Breast epithelium (tissue), 4 donors: Measurements from ENCODE around the gene RASSF10. TPM values are rescaled to one million over a fixed set of nuclear protein-coding genes. Genes with fewer than 3 reads are reported as not detected.

ENCODE experiments used
- DNase-seq, 2 donors: peaks; one replicate each; pipeline ENCODE4 v3.0.0-alpha.2; 2019; ENCODE audit warnings: low spot score in 2 of 2
- H3K27ac ChIP-seq, 2 donors: fragments of 200-600 bp; sonication (generic) in 1 of 2; one replicate each; pipeline ENCODE4 v1.5.1; 2016 to 2019; ENCODE audit warnings: mild to moderate bottlenecking in 1 of 2
- H3K27me3 ChIP-seq, 2 donors: fragments of 200-600 bp; sonication (generic) in 1 of 2; one replicate each; pipeline versions ENCODE4 v1.5.1 to v1.6.0; 2017 to 2019; ENCODE audit warnings: control low read depth in 1 of 2, mild to moderate bottlenecking in 1 of 2
- H3K36me3 ChIP-seq: fragments of 200-600 bp; one replicate; pipeline ENCODE4 v1.5.1; 2019
- H3K4me1 ChIP-seq, 2 donors: fragments of 200-600 bp; sonication (generic); one replicate each; pipeline ENCODE4 v1.5.1; 2016 to 2019; ENCODE audit warnings: control low read depth in 1 of 2
- H3K4me3 ChIP-seq, 3 donors: fragments of 200-600 bp; sonication (generic); 1 replicate in 2 of 3; 2 replicates in 1 of 3; pipeline ENCODE4 v1.5.1; 2016 to 2019; ENCODE audit warnings: mild to moderate bottlenecking in 3 of 3, moderate library complexity in 2 of 3
- H3K9me3 ChIP-seq, 2 donors: fragments of 200-600 bp; sonication (generic) in 1 of 2; one replicate each; pipeline ENCODE4 v1.5.1; 2016 to 2019; ENCODE audit warnings: control low read depth in 1 of 2
- CTCF ChIP-seq, 3 donors: fragments of 450-650 bp; IDR thresholded peaks; one replicate each; pipeline ENCODE4 v1.5.1; 2016 to 2017; ENCODE audit warnings: antibody characterized with exemption in 3 of 3, mild to moderate bottlenecking in 3 of 3, moderate library complexity in 3 of 3
- POLR2A ChIP-seq: fragments of 450-650 bp; IDR thresholded peaks from one replicate; pipeline ENCODE4 v1.6.1; 2016; ENCODE audit warnings: antibody characterized with exemption, mild to moderate bottlenecking, moderate library complexity
- POLR2AphosphoS5 ChIP-seq, 3 donors: sonication (generic); formaldehyde crosslinking; IDR thresholded peaks; one replicate each; pipeline ENCODE4 v1.6.1; 2017; ENCODE audit warnings: antibody characterized with exemption in 3 of 3
- intact Hi-C: fragments of 100-400 bp; cut with DNase I; formaldehyde crosslinking; loops from one replicate; pipeline ENCODE4 v1.15.1; 2023; ENCODE audit warnings: low total_unique reads
- total RNA-seq, 3 donors: library from RNA; depleted of rRNA; stranded (reverse); fragments of >200 nt; gene quantifications; one replicate each; pipeline ENCODE4 v1.1.0, GENCODE V29; 2016

RASSF10 gene
- total RNA-seq, 3 donors from 2014 or later = 0.16 to 9.7 (median 3.9) TPM

DNA sequence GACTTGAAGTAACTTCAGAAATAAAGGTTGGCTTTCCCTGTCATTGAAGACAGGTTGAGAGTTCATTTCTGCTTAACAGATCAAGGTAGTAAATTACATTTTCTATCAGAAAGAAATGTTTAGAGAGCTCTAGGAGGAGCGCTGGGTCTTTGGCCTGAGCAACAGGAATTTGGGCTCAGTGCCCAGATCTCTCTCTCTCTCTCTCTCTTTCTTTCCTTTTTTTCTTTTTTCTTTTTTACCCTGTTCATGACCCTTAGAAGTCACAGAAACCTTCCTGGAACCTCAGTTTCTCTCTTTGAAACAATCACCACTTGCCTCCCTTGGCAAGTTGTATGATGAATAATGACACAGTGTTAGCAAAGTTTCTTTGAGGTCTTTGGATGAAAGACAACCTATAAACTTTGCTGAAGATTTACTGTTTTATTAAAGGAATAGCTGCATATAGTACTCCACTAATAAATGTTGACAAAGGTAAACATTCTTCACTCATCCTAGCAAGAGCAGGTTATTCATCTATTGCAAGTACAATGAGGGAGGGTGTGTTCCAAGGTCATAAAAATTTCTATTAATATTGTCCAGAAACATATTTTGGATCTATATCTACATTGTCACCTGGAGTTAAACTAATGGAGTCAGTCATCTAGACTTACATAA lies 35.5 kb upstream of the RASSF10 start:
- TF ChIP-seq POLR2A (no peak), POLR2AphosphoS5 (IDR thresholded peaks at IDR 0.05) (no peak), CTCF (IDR thresholded peaks at IDR 0.05) (no peak)
- Histone ChIP-seq H3K27ac (no peak overlapping the region), H3K4me1 (no peaks in the 10 kb centered on the region), H3K27me3 (no peaks in the 10 kb centered on the region), H3K36me3 (no peaks in the 10 kb centered on the region), H3K9me3 (no peaks in the 10 kb centered on the region), H3K4me3 (no peak overlapping the region)
- intact Hi-C loops = no loop called here
- no peak for DNase-seq

DNA sequence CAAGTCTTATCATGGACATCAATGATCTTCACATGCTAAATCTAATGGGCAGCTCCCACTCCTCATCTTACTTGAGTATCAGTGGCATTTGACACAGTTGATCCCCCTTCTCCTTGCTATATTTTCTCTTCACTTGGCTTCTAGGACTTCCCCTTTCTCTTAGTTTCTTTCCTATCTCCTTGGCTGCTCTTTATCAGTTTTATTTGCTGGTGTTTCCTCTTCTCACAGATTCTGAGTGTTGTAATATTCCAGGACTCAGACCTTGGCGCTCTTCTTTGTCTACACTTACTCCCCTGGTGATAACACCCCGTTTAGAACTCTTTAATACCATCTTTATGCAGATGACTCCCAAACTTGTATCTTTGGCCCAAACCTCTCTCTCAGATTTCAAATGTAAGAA lies 33.9 kb upstream of the RASSF10 start:
- no peaks in the 10 kb centered on the region for H3K4me1 ChIP-seq
- DNase-seq = no peak
- TF ChIP-seq CTCF (IDR thresholded peaks at IDR 0.05) = no peak
- no peak for TF ChIP-seq POLR2A
- TF ChIP-seq POLR2AphosphoS5 (IDR thresholded peaks at IDR 0.05) = no peak
- H3K4me3 ChIP-seq = no peak overlapping the region
- H3K27ac ChIP-seq = no peak overlapping the region
- H3K27me3 ChIP-seq = no peaks in the 10 kb centered on the region
- no peaks in the 10 kb centered on the region for H3K9me3 ChIP-seq
- intact Hi-C loops = no loop called here
- no peaks in the 10 kb centered on the region for H3K36me3 ChIP-seq

- Histone ChIP-seq H3K4me1 (no peaks in the 10 kb centered on the region), H3K36me3 (no peaks in the 10 kb centered on the region), H3K27ac (no peak overlapping the region), H3K9me3 (no peaks in the 10 kb centered on the region), H3K27me3 (no peaks in the 10 kb centered on the region), H3K4me3 (no peak overlapping the region)
- no peak for DNase-seq
- TF ChIP-seq CTCF (IDR thresholded peaks at IDR 0.05) (no peak), POLR2A (no peak), POLR2AphosphoS5 (IDR thresholded peaks at IDR 0.05) (no peak)
- intact Hi-C loops = loop anchor here (10.0 kb wide), 1 partner anchor 135 kb away; no protein-coding TSS in a partner anchor
These were observed 29.0 kb upstream of the RASSF10 start for GRCh38 chr11:12979928-12980689.

DNA sequence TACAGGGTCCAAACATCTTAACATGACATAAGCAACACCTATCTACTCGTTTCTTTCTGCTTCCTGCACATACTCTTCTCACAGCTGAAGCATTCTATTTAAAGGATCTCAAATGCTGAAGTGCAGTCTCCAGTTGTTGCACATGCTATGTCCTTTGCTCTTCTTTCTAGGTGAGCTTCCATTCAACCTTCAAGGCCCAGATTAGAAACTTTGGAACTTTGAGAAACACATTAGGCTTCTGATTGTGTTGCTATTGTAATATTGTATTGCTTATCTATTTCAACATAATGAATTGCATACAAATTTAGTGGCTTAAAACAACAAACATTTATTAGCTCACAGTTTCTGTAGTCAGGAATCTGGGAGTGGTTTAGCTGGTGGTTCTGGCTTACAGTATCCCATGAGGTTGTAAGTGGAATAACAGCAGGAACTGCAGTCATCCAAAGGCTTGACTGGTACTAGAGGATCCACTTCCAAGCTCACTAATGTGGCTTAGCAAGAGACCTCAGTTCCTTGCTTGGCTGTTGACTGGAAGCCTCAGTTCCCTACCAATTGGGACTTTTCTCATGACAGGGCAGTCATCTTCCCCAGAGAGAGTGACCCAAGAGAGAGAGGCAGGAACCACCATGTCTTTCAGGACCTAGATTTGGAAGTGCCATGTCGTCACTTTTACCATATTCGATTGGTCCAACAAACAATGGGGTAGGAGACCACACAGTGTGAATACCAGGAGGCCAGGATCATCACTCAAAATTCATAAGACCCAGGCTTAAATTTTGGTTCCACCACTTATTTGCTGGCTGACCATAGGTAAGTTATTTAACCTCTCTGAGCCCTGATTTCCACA lies 27.2 kb upstream of the RASSF10 start:
- Histone ChIP-seq H3K27ac (no peak overlapping the region), H3K9me3 (no peaks in the 10 kb centered on the region), H3K4me3 (no peak overlapping the region), H3K27me3 (no peaks in the 10 kb centered on the region), H3K4me1 (no peaks in the 10 kb centered on the region), H3K36me3 (no peaks in the 10 kb centered on the region)
- DNase-seq = no peak
- TF ChIP-seq POLR2AphosphoS5 (IDR thresholded peaks at IDR 0.05) (no peak), CTCF (IDR thresholded peaks at IDR 0.05) (no peak), POLR2A (no peak)
- intact Hi-C loops = loop anchor here (10.0 kb wide), 1 partner anchor 133 kb away; no protein-coding TSS in a partner anchor
